Omental fat pad (tissue), 4 donors: ENCODE measurements around the gene RHOT1. TPM values are rescaled to one million over a fixed set of nuclear protein-coding genes. Genes with fewer than 3 reads are reported as not detected.

ENCODE experiments used
- ATAC-seq: fragments of 150-250 bp; one replicate; pipeline ENCODE4 v1.9.1; 2016; ENCODE audit warnings: mild to moderate bottlenecking, moderate library complexity; ENCODE audit not compliant: low FRiP score
- DNase-seq: peaks from one replicate; pipeline ENCODE4 v3.0.0-alpha.2; 2019; ENCODE audit warnings: low spot score
- total RNA-seq, 4 donors: library from RNA; depleted of rRNA; stranded (reverse); fragments of >200 nt; gene quantifications; one replicate each; pipeline ENCODE4 v1.1.0, GENCODE V29; 2016
- TF ChIP-seq, protein P1 (sequence below), 3 donors: fragments of 450-650 bp; IDR thresholded peaks; one replicate each; pipeline ENCODE4 v1.5.1; 2016 to 2017; ENCODE audit warnings: antibody characterized with exemption in 3 of 3, mild to moderate bottlenecking in 3 of 3, moderate library complexity in 2 of 3

RHOT1 gene
- total RNA-seq, 4 donors from 2014 or later = 32.1 to 55.7 (median 42.6) TPM

DNA sequence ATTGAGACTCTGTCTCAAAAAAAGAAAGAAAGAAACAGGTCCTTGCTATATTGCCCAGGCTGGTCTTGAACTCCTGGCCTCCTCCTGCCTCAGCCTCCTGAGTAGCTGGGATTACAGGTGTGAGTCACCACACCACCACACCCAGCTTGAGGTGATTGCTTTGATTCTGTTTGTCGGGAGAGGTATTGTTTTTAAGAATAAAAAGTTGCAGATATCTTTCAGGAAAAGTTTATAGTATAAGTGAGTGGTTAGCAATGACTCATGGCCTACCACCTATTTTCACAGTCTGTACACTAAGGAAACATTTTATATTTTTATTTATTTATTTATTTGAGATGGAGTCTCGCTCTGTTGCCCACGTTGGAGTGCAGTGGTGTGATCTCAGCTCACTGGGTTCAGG lies 45.0 kb downstream of the RHOT1 start:
- DNase-seq (no peak), ATAC-seq (no peak)
- TF ChIP-seq, protein P1, sequence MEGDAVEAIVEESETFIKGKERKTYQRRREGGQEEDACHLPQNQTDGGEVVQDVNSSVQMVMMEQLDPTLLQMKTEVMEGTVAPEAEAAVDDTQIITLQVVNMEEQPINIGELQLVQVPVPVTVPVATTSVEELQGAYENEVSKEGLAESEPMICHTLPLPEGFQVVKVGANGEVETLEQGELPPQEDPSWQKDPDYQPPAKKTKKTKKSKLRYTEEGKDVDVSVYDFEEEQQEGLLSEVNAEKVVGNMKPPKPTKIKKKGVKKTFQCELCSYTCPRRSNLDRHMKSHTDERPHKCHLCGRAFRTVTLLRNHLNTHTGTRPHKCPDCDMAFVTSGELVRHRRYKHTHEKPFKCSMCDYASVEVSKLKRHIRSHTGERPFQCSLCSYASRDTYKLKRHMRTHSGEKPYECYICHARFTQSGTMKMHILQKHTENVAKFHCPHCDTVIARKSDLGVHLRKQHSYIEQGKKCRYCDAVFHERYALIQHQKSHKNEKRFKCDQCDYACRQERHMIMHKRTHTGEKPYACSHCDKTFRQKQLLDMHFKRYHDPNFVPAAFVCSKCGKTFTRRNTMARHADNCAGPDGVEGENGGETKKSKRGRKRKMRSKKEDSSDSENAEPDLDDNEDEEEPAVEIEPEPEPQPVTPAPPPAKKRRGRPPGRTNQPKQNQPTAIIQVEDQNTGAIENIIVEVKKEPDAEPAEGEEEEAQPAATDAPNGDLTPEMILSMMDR (IDR thresholded peaks at IDR 0.05) = no peak

DNA sequence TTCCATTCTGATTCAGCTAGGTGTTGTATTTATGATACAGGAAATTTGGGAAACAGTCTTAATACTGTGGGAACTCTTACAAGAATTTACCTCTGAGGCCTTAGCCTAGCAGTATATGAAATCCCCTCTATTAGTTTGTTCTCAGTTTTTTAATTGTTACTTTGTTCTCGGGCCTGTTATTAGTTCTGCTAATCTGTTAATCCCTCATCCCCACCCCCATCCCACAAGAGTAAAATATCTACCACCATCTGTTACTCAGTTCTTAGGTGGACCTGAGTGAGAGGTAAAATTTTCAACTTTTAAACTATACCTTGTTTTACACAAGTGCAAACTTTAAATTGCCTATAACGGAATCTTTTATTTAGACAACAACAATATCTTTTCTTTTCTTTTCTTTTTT lies 47.0 kb downstream of the RHOT1 start:
- TF ChIP-seq, protein P1 (IDR thresholded peaks at IDR 0.05) = no peak
- no peak for DNase-seq
- no peak for ATAC-seq

DNA sequence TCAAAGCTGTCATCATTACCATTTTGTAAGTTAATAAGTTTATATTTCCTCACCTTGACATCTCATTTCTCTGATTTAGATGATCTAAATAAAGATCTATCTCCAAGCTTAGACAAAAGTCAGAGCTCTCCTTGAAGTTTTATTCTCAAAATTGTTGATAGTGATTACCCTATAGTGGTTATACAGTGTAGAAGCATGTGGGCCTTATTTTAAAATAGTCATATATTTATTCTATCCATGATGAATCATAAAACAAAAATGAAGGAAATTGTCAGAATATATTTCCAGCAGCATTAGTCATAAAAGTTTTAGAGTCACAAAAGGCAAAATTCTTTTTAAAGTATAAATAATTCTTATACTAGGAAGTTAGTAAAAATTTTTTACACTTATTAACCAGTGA lies 49.0 kb downstream of the RHOT1 start:
- no peak for ATAC-seq

DNA sequence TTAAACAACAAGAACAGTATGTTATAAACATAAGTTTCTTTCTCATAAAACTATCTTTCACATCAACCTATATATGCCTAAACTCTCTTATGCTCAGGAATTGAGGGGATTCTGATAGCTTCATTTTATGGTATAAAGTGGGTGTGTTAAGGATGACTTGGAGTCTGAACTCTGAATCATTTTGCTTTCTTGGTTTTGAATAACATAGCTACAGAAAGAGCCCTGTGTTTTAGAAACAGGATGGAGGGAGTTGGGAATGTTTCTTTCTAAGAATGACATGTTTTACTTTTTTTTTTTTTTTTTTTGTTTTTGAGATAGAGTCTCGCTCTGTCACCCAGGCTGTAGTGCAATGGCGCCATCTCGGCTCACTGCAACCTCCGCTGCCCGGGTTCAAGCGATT lies 50.1 kb downstream of the RHOT1 start:
- DNase-seq (no peak), ATAC-seq (no peak)
- TF ChIP-seq, protein P1 (IDR thresholded peaks at IDR 0.05) = no peak

More for the DNA sequence above, 49.0 kb downstream of the RHOT1 start:
- DNase-seq = no peak
- TF ChIP-seq, protein P1 (IDR thresholded peaks at IDR 0.05) = no peak

DNA sequence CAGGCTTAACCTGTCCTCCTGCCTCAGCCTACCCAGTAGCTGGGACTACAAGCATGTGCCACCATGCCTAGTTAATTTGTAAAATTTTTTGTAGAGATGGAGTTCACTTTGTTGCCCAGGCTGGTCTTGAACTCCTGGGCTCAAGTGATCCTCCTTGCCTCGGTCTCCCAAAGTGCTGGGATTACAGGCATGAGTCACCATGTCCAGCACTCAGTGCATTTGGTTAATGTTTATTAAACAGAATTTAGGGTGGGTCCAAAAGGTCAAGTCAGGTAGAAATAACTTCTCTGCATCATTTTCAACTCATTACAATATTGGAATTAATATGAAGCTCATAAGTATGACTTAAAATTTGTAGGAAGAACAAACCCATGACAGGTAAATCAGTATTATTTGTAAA lies 55.7 kb downstream of the RHOT1 start:
- TF ChIP-seq, protein P1 (IDR thresholded peaks at IDR 0.05) = no peak
- DNase-seq = no peak
- no peak for ATAC-seq

DNA sequence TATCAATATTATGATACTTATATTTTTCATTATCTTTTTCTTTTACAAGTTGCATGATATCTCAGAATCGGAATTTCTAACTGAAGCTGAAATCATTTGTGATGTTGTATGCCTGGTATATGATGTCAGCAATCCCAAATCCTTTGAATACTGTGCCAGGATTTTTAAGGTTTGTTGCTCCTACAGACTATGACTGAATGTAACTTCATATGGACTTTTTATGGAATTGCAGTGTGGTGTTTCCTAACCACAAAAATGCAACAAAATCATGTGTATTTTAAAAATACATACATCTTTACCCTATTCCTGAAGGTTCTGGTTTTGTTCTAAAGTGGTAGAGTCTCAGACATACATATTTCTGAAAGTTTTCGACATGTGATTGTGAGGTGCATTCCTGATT lies 64.6 kb downstream of the RHOT1 start:
- ATAC-seq (no peak), DNase-seq (no peak)
- TF ChIP-seq, protein P1 (IDR thresholded peaks at IDR 0.05) = no peak

DNA sequence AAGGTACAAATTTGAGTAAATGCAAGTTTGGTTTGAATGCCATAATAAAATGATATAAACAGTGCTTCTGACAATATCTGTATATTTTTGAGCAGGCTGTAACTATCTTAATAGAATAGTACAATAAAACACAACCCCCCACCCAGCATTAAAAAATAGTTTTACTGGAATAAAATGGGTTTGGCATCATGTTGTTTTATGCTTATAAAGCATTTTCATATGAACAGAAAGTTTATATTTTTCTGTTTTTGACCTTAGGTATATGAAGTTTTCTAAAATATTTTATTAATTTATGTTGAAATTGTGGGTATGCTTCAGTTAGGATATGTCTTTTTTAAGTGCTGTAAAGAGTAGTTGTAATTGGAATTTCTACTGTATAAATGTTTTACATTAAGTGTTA lies 66.1 kb downstream of the RHOT1 start:
- TF ChIP-seq, protein P1 (IDR thresholded peaks at IDR 0.05) = no peak
- no peak for DNase-seq
- ATAC-seq = no peak
